ENCODE measurements around the gene PROSER3. TPM values are rescaled to one million over a fixed set of nuclear protein-coding genes. Genes with fewer than 3 reads are reported as not detected.
A peak's percentile ranks its signal among the peaks of the same experiment; 100 is the strongest.
"Not testable (repeated sequence)": the region's sequence is repeated elsewhere in the genome, so short reads cannot be mapped to it uniquely, and the experiment has no call there.

The PROSER3 gene
- total and polyA plus RNA-seq, 4 donors = 10.0 to 32.2 (median 12.1) TPM

DNA sequence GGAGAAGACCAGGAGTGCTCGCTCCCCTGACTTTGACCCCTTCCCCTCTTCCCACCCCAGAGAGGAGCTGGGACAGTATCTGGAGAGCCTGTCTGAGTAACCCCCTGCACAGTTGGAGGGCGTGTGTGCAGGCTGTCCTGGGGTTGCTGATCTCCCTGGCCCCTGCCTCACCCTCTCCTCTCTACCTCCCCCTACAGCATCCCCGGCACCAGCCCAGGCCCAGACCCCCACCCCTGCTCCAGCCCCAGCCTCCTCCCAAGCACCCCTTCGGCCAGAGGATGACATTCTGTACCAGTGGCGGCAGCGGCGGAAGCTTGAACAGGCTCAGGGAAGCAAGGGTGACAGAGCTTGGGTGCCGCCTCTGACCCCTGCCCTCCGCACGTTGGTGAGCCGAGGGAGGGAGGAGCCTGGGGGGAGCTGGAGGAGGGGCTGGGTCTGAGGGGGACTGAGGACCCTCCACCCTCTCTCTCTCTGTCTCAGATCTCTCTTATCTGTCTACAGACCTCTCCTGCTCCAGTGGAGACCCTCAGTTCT is 8.7 kb downstream of the PROSER3 start:
- 88 to 90% methylated on average over 9 to 11 of the region's 11 CpGs for WGBS, 2 donors
- Histone ChIP-seq H3K4me1 (ENCODE audit: control insufficient read depth in 5 of 5, insufficient read depth in 5 of 5, low read length in 5 of 5) (no peaks in the 10 kb centered on the region), H3K9ac (ENCODE audit: insufficient read depth in 1 of 2, low read length in 2 of 2) (no peak overlapping the region), H3K27me3 (ENCODE audit: control insufficient read depth in 3 of 3, insufficient read depth in 3 of 3, low read length in 2 of 3) (no peaks in the 10 kb centered on the region), H3K36me3 (ENCODE audit: control insufficient read depth in 4 of 4, insufficient read depth in 4 of 4, low read length in 4 of 4) (peaks cover 0 to 28% (median 9%) of the 10 kb centered on the region in 4 donors), H3K27ac (ENCODE audit: low read depth in 1 of 2, low read length in 1 of 2) (no peak overlapping the region), H3K4me3 (no peak overlapping the region), H3K9me3 (ENCODE audit: control insufficient read depth in 4 of 4, insufficient read depth in 3 of 4, low read length in 3 of 4) (no peaks in the 10 kb centered on the region)
- no peak for ATAC-seq (ENCODE audit: insufficient read depth, low FRiP score)
- TF ChIP-seq, protein P1, sequence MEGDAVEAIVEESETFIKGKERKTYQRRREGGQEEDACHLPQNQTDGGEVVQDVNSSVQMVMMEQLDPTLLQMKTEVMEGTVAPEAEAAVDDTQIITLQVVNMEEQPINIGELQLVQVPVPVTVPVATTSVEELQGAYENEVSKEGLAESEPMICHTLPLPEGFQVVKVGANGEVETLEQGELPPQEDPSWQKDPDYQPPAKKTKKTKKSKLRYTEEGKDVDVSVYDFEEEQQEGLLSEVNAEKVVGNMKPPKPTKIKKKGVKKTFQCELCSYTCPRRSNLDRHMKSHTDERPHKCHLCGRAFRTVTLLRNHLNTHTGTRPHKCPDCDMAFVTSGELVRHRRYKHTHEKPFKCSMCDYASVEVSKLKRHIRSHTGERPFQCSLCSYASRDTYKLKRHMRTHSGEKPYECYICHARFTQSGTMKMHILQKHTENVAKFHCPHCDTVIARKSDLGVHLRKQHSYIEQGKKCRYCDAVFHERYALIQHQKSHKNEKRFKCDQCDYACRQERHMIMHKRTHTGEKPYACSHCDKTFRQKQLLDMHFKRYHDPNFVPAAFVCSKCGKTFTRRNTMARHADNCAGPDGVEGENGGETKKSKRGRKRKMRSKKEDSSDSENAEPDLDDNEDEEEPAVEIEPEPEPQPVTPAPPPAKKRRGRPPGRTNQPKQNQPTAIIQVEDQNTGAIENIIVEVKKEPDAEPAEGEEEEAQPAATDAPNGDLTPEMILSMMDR (IDR thresholded peaks at IDR 0.05; ENCODE audit: control extremely low read depth, extremely low read depth) = no peak
- DNase-seq = no peak

DNA sequence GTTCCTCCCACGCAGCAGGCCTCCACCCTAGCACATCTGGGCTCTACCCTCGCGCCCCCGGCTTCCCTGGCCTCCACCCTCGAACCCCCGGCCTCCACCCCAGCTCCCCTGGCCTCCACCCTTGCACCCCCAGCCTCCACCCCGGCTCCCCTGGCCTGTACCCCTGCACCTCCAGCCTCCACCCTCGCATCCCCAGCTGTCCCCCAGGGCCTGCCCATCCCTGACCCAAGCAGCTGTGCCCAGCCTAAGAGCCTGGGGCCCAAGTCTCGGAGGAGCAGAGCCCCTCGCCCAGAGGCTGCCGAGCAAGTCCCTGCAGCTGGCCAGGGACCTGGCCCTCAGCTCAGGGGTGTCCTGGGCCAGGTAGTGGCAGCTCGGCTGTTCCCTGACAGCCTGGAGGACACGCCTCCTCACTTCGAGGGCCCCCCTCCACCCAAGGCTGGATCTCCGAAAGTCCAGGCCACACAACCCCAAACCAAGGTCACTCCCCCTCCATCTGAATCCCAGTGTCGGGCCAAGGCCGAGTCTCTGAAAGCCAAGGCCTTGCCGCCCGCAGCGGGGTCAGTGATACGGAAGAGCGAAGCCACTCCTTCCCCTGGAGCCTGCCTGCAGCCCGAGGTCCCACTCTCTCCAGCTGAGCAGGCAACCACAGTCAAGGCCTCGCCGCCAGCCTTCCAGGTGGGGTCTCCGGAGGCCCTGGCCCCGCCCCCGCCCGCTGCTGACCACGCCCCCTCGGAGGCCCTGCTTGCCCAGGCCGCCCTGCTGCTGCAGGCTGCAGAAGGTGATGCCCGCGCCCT is 9.5 kb downstream of the PROSER3 start:
- ATAC-seq (ENCODE audit: insufficient read depth, low FRiP score) (no peak), DNase-seq (peak; percentile 23 to 78 (median 59))
- H3K4me1 ChIP-seq (ENCODE audit: control insufficient read depth in 5 of 5, insufficient read depth in 5 of 5, low read length in 5 of 5) = no peaks in the 10 kb centered on the region
- no peak overlapping the region for H3K9ac ChIP-seq (ENCODE audit: insufficient read depth in 1 of 2, low read length in 2 of 2)
- TF ChIP-seq, protein P1 (IDR thresholded peaks at IDR 0.05; ENCODE audit: control extremely low read depth, extremely low read depth) = no peak
- H3K27me3 ChIP-seq (ENCODE audit: control insufficient read depth in 3 of 3, insufficient read depth in 3 of 3, low read length in 2 of 3) = no peaks in the 10 kb centered on the region
- peaks cover 0 to 22% (median 5%) of the 10 kb centered on the region in 4 donors for H3K36me3 ChIP-seq (ENCODE audit: control insufficient read depth in 4 of 4, insufficient read depth in 4 of 4, low read length in 4 of 4)
- no peaks in the 10 kb centered on the region for H3K9me3 ChIP-seq (ENCODE audit: control insufficient read depth in 4 of 4, insufficient read depth in 3 of 4, low read length in 3 of 4)
- H3K27ac ChIP-seq (ENCODE audit: low read depth in 1 of 2, low read length in 1 of 2) = no peak overlapping the region
- no peak overlapping the region for H3K4me3 ChIP-seq
- 82 to 86% methylated on average over 33 to 34 of the region's 34 CpGs for WGBS, 2 donors

DNA sequence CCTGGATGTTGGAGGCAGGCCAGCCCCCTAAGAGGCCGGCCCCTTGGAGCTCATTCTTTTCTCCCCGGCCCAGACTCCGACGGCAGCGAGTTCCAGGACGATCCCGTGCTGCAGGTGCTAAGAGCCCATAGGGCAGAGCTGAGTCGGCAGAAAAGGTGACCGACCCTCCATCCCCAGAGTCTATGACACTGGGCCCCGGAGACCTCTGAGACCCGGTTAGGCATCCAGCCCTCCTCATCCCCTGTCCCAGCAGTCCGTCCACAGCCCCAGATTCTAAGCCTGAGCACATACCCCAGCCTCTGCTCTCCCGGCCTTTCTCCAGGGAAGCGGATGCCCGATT is 10.1 kb downstream of the PROSER3 start:
- TF ChIP-seq, protein P1 (IDR thresholded peaks at IDR 0.05; ENCODE audit: control extremely low read depth, extremely low read depth) = no peak
- Histone ChIP-seq H3K36me3 (ENCODE audit: control insufficient read depth in 4 of 4, insufficient read depth in 4 of 4, low read length in 4 of 4) (peaks cover 0 to 22% (median 5%) of the 10 kb centered on the region in 4 donors), H3K4me3 (no peak overlapping the region), H3K4me1 (ENCODE audit: control insufficient read depth in 5 of 5, insufficient read depth in 5 of 5, low read length in 5 of 5) (peaks cover 0 to 2% (median 0%) of the 10 kb centered on the region in 5 donors), H3K27me3 (ENCODE audit: control insufficient read depth in 3 of 3, insufficient read depth in 3 of 3, low read length in 2 of 3) (no peaks in the 10 kb centered on the region), H3K9ac (ENCODE audit: insufficient read depth in 1 of 2, low read length in 2 of 2) (no peak overlapping the region), H3K9me3 (ENCODE audit: control insufficient read depth in 4 of 4, insufficient read depth in 3 of 4, low read length in 3 of 4) (no peaks in the 10 kb centered on the region), H3K27ac (ENCODE audit: low read depth in 1 of 2, low read length in 1 of 2) (no peak overlapping the region)
- no peak for DNase-seq
- ATAC-seq (ENCODE audit: insufficient read depth, low FRiP score) = no peak
- 73 to 75% methylated on average over 15 of the region's 15 CpGs for WGBS, 2 donors

DNA sequence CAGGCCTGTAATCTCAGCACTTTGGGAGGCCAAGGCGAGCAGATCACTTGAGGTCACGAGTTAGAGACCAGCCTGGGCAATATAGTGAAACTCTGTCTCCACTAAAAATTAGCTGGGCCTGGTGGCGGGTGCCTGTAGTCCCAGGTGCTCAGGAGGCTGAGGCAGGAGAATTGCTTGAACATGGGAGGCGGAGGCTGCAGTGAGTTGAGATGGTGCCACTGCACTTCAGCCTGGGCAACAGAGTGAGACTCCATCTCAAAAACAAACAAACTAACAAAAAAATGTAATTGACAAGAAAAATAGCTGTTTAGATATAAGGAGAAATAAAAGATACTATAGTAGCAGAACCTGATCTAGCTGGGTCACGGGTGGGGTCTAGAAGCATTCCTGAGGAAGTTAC is 14.4 kb downstream of the PROSER3 start:
- DNase-seq = not testable (repeated sequence)
- 94 to 97% methylated on average over 5 of the region's 5 CpGs for WGBS, 2 donors
- peaks cover 0 to 19% (median 6%) of the 10 kb centered on the region in 5 donors for H3K4me1 ChIP-seq (ENCODE audit: control insufficient read depth in 5 of 5, insufficient read depth in 5 of 5, low read length in 5 of 5)

More for the DNA sequence above, 14.4 kb downstream of the PROSER3 start:
- H3K4me3 ChIP-seq; ATAC-seq (ENCODE audit: insufficient read depth, low FRiP score); H3K9me3 ChIP-seq (ENCODE audit: control insufficient read depth in 4 of 4, insufficient read depth in 3 of 4, low read length in 3 of 4); H3K27me3 ChIP-seq (ENCODE audit: control insufficient read depth in 3 of 3, insufficient read depth in 3 of 3, low read length in 2 of 3); H3K9ac ChIP-seq (ENCODE audit: insufficient read depth in 1 of 2, low read length in 2 of 2); H3K36me3 ChIP-seq (ENCODE audit: control insufficient read depth in 4 of 4, insufficient read depth in 4 of 4, low read length in 4 of 4); H3K27ac ChIP-seq (ENCODE audit: low read depth in 1 of 2, low read length in 1 of 2): not testable (repeated sequence)
